K562 (cell line): ENCODE results near the gene OXA1L. TPM values are rescaled to one million over a fixed set of nuclear protein-coding genes. Genes with fewer than 3 reads are reported as not detected.
A peak's percentile ranks its signal among the peaks of the same experiment; 100 is the strongest.

Experiments
- ATAC-seq: fragments of 200-7000 bp; cut with Tn5 transposase; 3 replicates; pipeline ENCODE4 v1.9.1; 2020; ENCODE audit warnings: moderate library complexity
- BruUV-seq: library from RNA; stranded (reverse); fragments of 400-500 nt; replicated peaks from 2 replicates; lab custom pipeline; 2021; lab: Mats Ljungman, UMichigan
- CTCF ChIA-PET: fragments of 300-600 bp; formaldehyde crosslinking; extraction: SDS; loops from one replicate; lab custom pipeline; 2021; ENCODE audit warnings: low intra/inter-chr PET ratio; lab: Yijun Ruan, JAX
- POLR2A ChIA-PET: fragments of 300-600, 350-650 bp; sonication (Branson Sonifier 250); formaldehyde crosslinking; extraction: SDS; loops from one replicate; lab custom pipeline; 2021; ENCODE audit warnings: antibody characterized with exemption, inconsistent platforms; lab: Yijun Ruan, JAX
- DNase-seq, 4 experiments: peaks; one replicate each; pipeline versions ENCODE4 v3.0.0 to v3.0.0-alpha.2; 2011 to 2018; ENCODE audit warnings: low spot score in 3 of 4, mixed read lengths in 3 of 4; ENCODE audit errors: extremely low read depth in 1 of 4
- FAIRE-seq: peaks from 2 replicates; lab custom pipeline; 2011; peaks lifted over from hg19 to GRCh38; lab: Jason Lieb, UNC
- H2AFZ ChIP-seq: 2 replicates; pipeline ENCODE4 v1.6.0; 2011; ENCODE audit warnings: low read depth, low read length, control low read depth, inconsistent platforms
- H3K27ac ChIP-seq: fragments of 200-600 bp; 3 replicates; pipeline ENCODE4 v1.8.0; 2011; ENCODE audit warnings: low read depth, mild to moderate bottlenecking, control low read depth, inconsistent platforms, low read length, moderate library complexity, mixed read lengths; ENCODE audit errors: extremely low read depth
- H3K27me3 ChIP-seq, 2 experiments: fragments of 300-600 bp in 1 of 2; 2 replicates in 1 of 2; 3 replicates in 1 of 2; pipeline versions ENCODE4 v1.6.0 to v1.8.0; 2011; ENCODE audit warnings: inconsistent platforms in 2 of 2, low read length in 2 of 2, mild to moderate bottlenecking in 1 of 2, mixed read lengths in 1 of 2, moderate library complexity in 1 of 2; ENCODE audit not compliant: control insufficient read depth in 2 of 2, insufficient read depth in 2 of 2
- H3K36me3 ChIP-seq: fragments of 300-600 bp; 3 replicates; pipeline ENCODE4 v1.8.0; 2011; ENCODE audit warnings: mild to moderate bottlenecking, low read length, inconsistent platforms; ENCODE audit not compliant: control insufficient read depth, insufficient read depth
- H3K4me1 ChIP-seq, 2 experiments: fragments of 200-600 bp in 1 of 2; replicated peaks in 1 of 2; 2 replicates in 1 of 2; 3 replicates in 1 of 2; pipeline versions ENCODE4 v1.5.1 to v1.8.0; 2011; ENCODE audit warnings: inconsistent platforms in 2 of 2, low read length in 2 of 2, mild to moderate bottlenecking in 1 of 2, mixed read lengths in 1 of 2, moderate library complexity in 1 of 2; ENCODE audit not compliant: control insufficient read depth in 2 of 2, insufficient read depth in 2 of 2
- H3K4me2 ChIP-seq: 2 replicates; pipeline ENCODE4 v1.6.1; 2011; ENCODE audit warnings: low read length, control low read depth, inconsistent platforms, mixed read lengths; ENCODE audit not compliant: insufficient read depth
- H3K4me3 ChIP-seq: fragments of 200-600 bp; sonication (generic), shearing (Covaris generic); 2 replicates; pipeline ENCODE4 v1.5.1; 2016; ENCODE audit warnings: control low read depth, inconsistent platforms
- H3K79me2 ChIP-seq: fragments of 200-600 bp; 3 replicates; pipeline ENCODE4 v1.8.0; 2011; ENCODE audit warnings: low read length, inconsistent platforms; ENCODE audit not compliant: control insufficient read depth, insufficient read depth
- H3K9ac ChIP-seq, 2 experiments: 2 replicates each; pipeline versions ENCODE4 v1.6.0 to v1.6.1; 2011; ENCODE audit warnings: low read depth in 2 of 2, low read length in 2 of 2, control low read depth in 1 of 2, inconsistent platforms in 1 of 2, mild to moderate bottlenecking in 1 of 2, mixed read lengths in 1 of 2; ENCODE audit not compliant: insufficient read depth in 1 of 2
- H3K9me1 ChIP-seq: one replicate; pipeline ENCODE4 v1.6.0; 2011; ENCODE audit warnings: inconsistent platforms, mild to moderate bottlenecking, low read length, moderate library complexity; ENCODE audit not compliant: control insufficient read depth, insufficient read depth
- H3K9me3 ChIP-seq: replicated peaks from 2 replicates; pipeline ENCODE4 v1.5.1; 2011; ENCODE audit warnings: low read depth, low read length, inconsistent platforms; ENCODE audit not compliant: control insufficient read depth, insufficient read depth
- H4K20me1 ChIP-seq: replicated peaks from 2 replicates; pipeline ENCODE4 v1.6.1; 2011; ENCODE audit warnings: low read length, inconsistent platforms, mixed read lengths; ENCODE audit not compliant: control insufficient read depth, insufficient read depth
- ADNP ChIP-seq: fragments of 200-800 bp; sonication (Bioruptor generic); IDR thresholded peaks from 2 replicates; pipeline ENCODE4 v1.6.1; 2016; ENCODE audit warnings: missing genetic modification characterization, missing compliant biosample characterization
- CEBPB ChIP-seq: fragments of 450-650 bp; IDR thresholded peaks from 2 replicates; pipeline ENCODE4 v1.6.1; 2016; ENCODE audit warnings: missing genetic modification characterization, missing compliant biosample characterization
- EGR1 ChIP-seq: fragments of 450-650 bp; conservative IDR thresholded peaks from 2 replicates; pipeline ENCODE4 v1.6.1; 2017; ENCODE audit warnings: mild to moderate bottlenecking
- ETV1 ChIP-seq: fragments of 450-650 bp; conservative IDR thresholded peaks from 2 replicates; pipeline ENCODE4 v1.6.1; 2016; ENCODE audit warnings: missing genetic modification characterization, control low read depth, low read depth, missing compliant biosample characterization
- FOXA3 ChIP-seq, 2 experiments: fragments of 450-650 bp in 1 of 2; sonication (generic) in 1 of 2; formaldehyde crosslinking; IDR thresholded peaks in 1 of 2; conservative IDR thresholded peaks in 1 of 2; 2 replicates each; pipeline versions ENCODE4 v1.4.0 to v1.8.0; 2020 to 2022; ENCODE audit warnings: mild to moderate bottlenecking in 2 of 2, missing genetic modification reagents in 1 of 2
- FUS ChIP-seq: fragments of 200-400 bp; formaldehyde crosslinking; optimal IDR thresholded peaks from 2 replicates; pipeline ENCODE3; 2017; ENCODE audit warnings: low read depth, low read length
- MBD2 ChIP-seq: sonication (generic); IDR thresholded peaks from 2 replicates; pipeline ENCODE4 v1.6.1; 2016; ENCODE audit warnings: low read depth, borderline replicate concordance
- NR4A1 ChIP-seq, 2 experiments: fragments of 250-450 bp in 1 of 2; fragments of 450-650 bp in 1 of 2; sonication (Bioruptor Pico) in 1 of 2; IDR thresholded peaks; 2 replicates each; pipeline versions ENCODE4 v1.4.0 to v1.6.1; 2016 to 2020; ENCODE audit warnings: mild to moderate bottlenecking in 2 of 2, missing compliant biosample characterization in 1 of 2, missing genetic modification characterization in 1 of 2, moderate library complexity in 1 of 2
- SIN3A ChIP-seq, 2 experiments: fragments of 150-350 bp in 1 of 2; IDR thresholded peaks; 2 replicates each; pipeline ENCODE4 v1.6.1; 2011 to 2016; ENCODE audit warnings: borderline replicate concordance in 2 of 2, low read depth in 2 of 2, low read length in 2 of 2, mild to moderate bottlenecking in 2 of 2, moderate library complexity in 2 of 2; ENCODE audit not compliant: control insufficient read depth in 1 of 2
- SPI1 ChIP-seq: IDR thresholded peaks from 2 replicates; pipeline ENCODE4 v1.6.1; 2011; ENCODE audit warnings: low read depth, low read length, control low read depth, borderline replicate concordance
- TGIF2 ChIP-seq: sonication (generic); formaldehyde crosslinking; IDR thresholded peaks from 2 replicates; pipeline ENCODE4 v1.8.1; 2022; ENCODE audit warnings: mild to moderate bottlenecking, missing genetic modification reagents, moderate library complexity
- ZBED1 ChIP-seq: IDR thresholded peaks from 2 replicates; pipeline ENCODE4 v1.6.1; 2014
- WGBS: fragments of 100-300 bp; shearing (Covaris generic); methylation state at CpG from one replicate; pipeline ENCODE4 v1.1.6; 2016; ENCODE audit warnings: low coverage, mixed read lengths; ENCODE audit not compliant: insufficient coverage; ENCODE audit errors: missing lambda C conversion rate; 5-methylcytosine and 5-hydroxymethylcytosine counted together
- in situ Hi-C: fragments of 300-500 bp; cut with MboI; formaldehyde crosslinking; loops from 4 replicates; pipeline ENCODE4 v1.15.0; 2018; ENCODE audit warnings: inconsistent platforms, mixed read lengths
- intact Hi-C: fragments of 100-400 bp; cut with micrococcal nuclease; formaldehyde crosslinking; loops from 2 replicates; pipeline ENCODE4 v1.14.2; 2022
- polyA plus RNA-seq, 8 experiments: library from polyadenylated mRNA; depleted of rRNA in 4 of 8; stranded (reverse) in 5 of 8; unstranded in 3 of 8; fragments of >200 nt; fragmentation: Nextera tagmentation in 2 of 8; fragmentation: Illumina TruSeq in 1 of 8; extraction: Ambion mirVana in 2 of 8; extraction: Trizol in 1 of 8; gene quantifications; 2 replicates each; pipeline versions ENCODE4 v1.2.1 to v1.2.3, GENCODE V29; 2011 to 2014; ENCODE audit warnings: inconsistent platforms in 1 of 8, missing spikeins in 1 of 8
- total RNA-seq, 7 experiments: library from RNA; depleted of rRNA in 6 of 7; stranded (reverse); fragments of >200 nt in 6 of 7; fragmentation: Illumina TruSeq in 2 of 7; extraction: Trizol in 2 of 7; gene quantifications; 2 replicates each; pipeline versions ENCODE4 v1.2.1 to v1.2.3, GENCODE V29; 2011 to 2021; ENCODE audit warnings: low replicate concordance in 1 of 7

OXA1L gene
- total and polyA plus RNA-seq, 9 of the 15 experiments (the other 6 are each of a cell fraction or from before 2014, with no cell fraction given): 100 to 204 (median 145) TPM

DNA sequence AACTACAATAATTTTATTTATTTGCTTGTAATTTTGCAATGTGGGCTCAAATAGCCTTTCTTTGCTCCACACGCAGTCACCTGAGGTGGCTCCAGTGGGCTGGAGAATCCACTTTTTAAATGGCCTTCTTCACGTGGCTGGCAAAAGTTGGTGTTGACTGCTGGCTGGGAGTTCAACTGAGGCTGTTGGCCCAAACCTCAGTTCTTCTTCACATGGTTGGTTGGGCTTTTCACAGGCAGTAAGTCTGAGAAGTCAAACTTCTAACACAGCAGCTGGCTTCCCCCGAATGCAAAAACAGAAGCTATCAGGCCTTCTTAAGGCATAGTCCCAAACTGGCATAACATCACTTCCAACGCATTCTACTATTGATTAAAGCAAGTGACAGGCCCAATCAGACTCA, 2.1 kb upstream of the OXA1L start:
- no peak for TF ChIP-seq ZBED1
- no peak for TF ChIP-seq TGIF2 (CRISPR knock-in tag)
- TF ChIP-seq CEBPB (tag): no peak
- no peak for TF ChIP-seq ADNP (tag)
- peaks cover 5% of the 10 kb centered on the region; the same call in 1 of the 2 replicates for H3K9me3 ChIP-seq
- WGBS: 76% methylated on average over 4 of the region's 4 CpGs
- CTCF ChIA-PET: no interaction called here
- intact Hi-C loops: loop anchor here (10.0 kb wide), 1 partner anchor 50 kb away; no protein-coding TSS in a partner anchor
- ATAC-seq: no peak
- H3K36me3 ChIP-seq: peaks cover 19% of the 10 kb centered on the region
- H3K9ac ChIP-seq: no peak overlapping the region
- no peak overlapping the region for H3K4me3 ChIP-seq
- H2AFZ ChIP-seq: no peak overlapping the region
- no peak overlapping the region for H3K4me2 ChIP-seq
- POLR2A ChIA-PET: interaction anchor here (2.6 kb wide), 1 partner anchor 12 kb away, joined by 19 read pairs; no protein-coding TSS in a partner anchor
- H4K20me1 ChIP-seq: no peaks in the 10 kb centered on the region
- no peak overlapping the region for H3K27ac ChIP-seq
- H3K27me3 ChIP-seq: no peaks in the 10 kb centered on the region
- in situ Hi-C loops: no loop called here
- H3K4me1 ChIP-seq: peaks cover 7 to 10% of the 10 kb centered on the region in 2 experiments; a peak in 4 of 5 replicates
- DNase-seq: no peak
- FAIRE-seq: no peak
- BruUV-seq: no TSS peak
- no peaks in the 10 kb centered on the region for H3K9me1 ChIP-seq
- H3K79me2 ChIP-seq: peaks cover 35% of the 10 kb centered on the region

DNA sequence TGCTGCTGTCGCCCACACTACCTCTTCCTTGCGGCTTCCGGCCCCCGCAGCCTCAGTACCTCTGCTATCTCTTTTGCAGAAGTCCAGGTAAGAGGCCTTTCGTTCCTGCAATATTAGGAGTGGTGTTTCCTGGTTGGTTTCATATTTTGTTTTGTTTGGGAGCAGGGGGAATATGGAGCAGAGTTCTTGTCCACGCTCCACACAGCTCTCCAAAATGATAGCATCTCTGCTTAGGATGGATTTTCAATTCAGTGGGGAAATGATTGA, 768 bp downstream of the OXA1L start:
- BruUV-seq: no TSS peak
- Histone ChIP-seq H3K9ac (peak overlapping the region; percentile 95 to 97), H4K20me1 (no peaks in the 10 kb centered on the region), H3K27ac (peak overlapping the region; percentile 97), H3K36me3 (peaks cover 45% of the 10 kb centered on the region), H3K4me1 (peaks cover 7 to 10% of the 10 kb centered on the region in 2 experiments; a peak in 4 of 5 replicates), H3K9me3 (peaks cover 3% of the 10 kb centered on the region; the same call in 1 of the 2 replicates), H3K79me2 (peaks cover 39% of the 10 kb centered on the region), H2AFZ (peak overlapping the region; percentile 98), H3K9me1 (no peaks in the 10 kb centered on the region), H3K4me3 (peak overlapping the region; percentile 79), H3K4me2 (peak overlapping the region; percentile 90), H3K27me3 (no peaks in the 10 kb centered on the region)
- CTCF ChIA-PET: no interaction called here
- in situ Hi-C loops (no loop called here), intact Hi-C loops (loop anchor here (2.0 to 10.0 kb wide), 3 partner anchors 52 to 560 kb away; no protein-coding TSS in a partner anchor)
- ATAC-seq (no peak), DNase-seq (peak in 1 of 4 experiments; percentile 74), FAIRE-seq (no peak)
- WGBS: 0% methylated on average over 6 of the region's 6 CpGs
- POLR2A ChIA-PET: interaction anchor here (1.2 to 2.9 kb wide), 8 partner anchors 8 to 205 kb away, joined by 3 to 22 read pairs (median 4); partner anchors contain the start of gene RBM23
- TF ChIP-seq SIN3A (IDR thresholded peaks at IDR 0.05; ENCODE audit: borderline replicate concordance in 2 of 2, control insufficient read depth in 1 of 2, low read depth in 2 of 2, low read length in 2 of 2) (0 out of 4 replicates have a peak, but pooled peaks of 1 of the 2 experiments have one; percentile 38), MBD2 (no peak), SPI1 (peak; percentile 27; the same call in 1 of the 2 replicates), EGR1 (peak; percentile 80), FUS (no peak), FOXA3 (CRISPR knock-in tag; conservative IDR thresholded peaks at IDR 0.05 in 1 of 2, IDR thresholded peaks at IDR 0.05 in 1 of 2) (no peak), ETV1 (tag) (0 out of 2 replicates have a peak, but pooled peaks have one; percentile 53), NR4A1 (CRISPR knock-in tag; IDR thresholded peaks at IDR 0.05) (no peak), NR4A1 (tag; IDR thresholded peaks at IDR 0.05) (no peak)
